ENCODE measurements around the gene ASIC2. TPM values are rescaled to one million over a fixed set of nuclear protein-coding genes. Genes with fewer than 3 reads are reported as not detected.

ASIC2 gene
- total and polyA plus RNA-seq, 2 donors (not counting 3 experiments of a cell fraction or from before 2014, with no cell fraction given): not detected

- no peak overlapping the region for H3K9ac ChIP-seq (replicated peaks; ENCODE audit: extremely low read depth, insufficient read depth, low read length)
- no peaks in the 10 kb centered on the region for H3K36me3 ChIP-seq (ENCODE audit: control insufficient read depth in 2 of 2, extremely low read depth in 1 of 2, insufficient read depth in 2 of 2, low read length in 2 of 2)
- intact Hi-C loops (cut with micrococcal nuclease) (loop anchor here (5.0 to 10.0 kb wide), 2 partner anchors 333 to 511 kb away; partner anchors contain the start of gene CDK5R1), dilution Hi-C loops (cut with MboI; ENCODE audit: extremely low pct_ligation_motif_present, low sequenced_read_pairs) (no loop called here)
- FAIRE-seq: no peak
- no peaks in the 10 kb centered on the region for H3K4me1 ChIP-seq (ENCODE audit: control insufficient read depth, extremely low read depth, insufficient read depth, low read length)
- no peaks in the 10 kb centered on the region for H3K9me3 ChIP-seq (replicated peaks; ENCODE audit: control insufficient read depth, insufficient read depth, low read length)
- ChIA-PET CTCF (interaction anchor here (1.2 to 1.8 kb wide), 3 partner anchors 213 to 755 kb away, joined by 3 to 7 read pairs (median 4); no protein-coding TSS in a partner anchor), POLR2A (no interaction called here)
- BruUV-seq (replicated peaks): no TSS peak
- no peak for DNase-seq (ENCODE audit: low read depth, low spot score)
- no peak overlapping the region for H3K4me2 ChIP-seq (ENCODE audit: insufficient read depth, low read length)
- TF ChIP-seq JUN (IDR thresholded peaks at IDR 0.05; ENCODE audit: borderline replicate concordance, insufficient read depth, insufficient read length, low read depth): no peak
- no peak for TF ChIP-seq EZH2 (IDR thresholded peaks at IDR 0.05; ENCODE audit: borderline replicate concordance, low read depth, low read length, severe bottlenecking)
- no peak for TF ChIP-seq FOS (IDR thresholded peaks at IDR 0.05; ENCODE audit: borderline replicate concordance, insufficient read depth, low read length)
- TF ChIP-seq MAX (IDR thresholded peaks at IDR 0.05; ENCODE audit: insufficient read depth, insufficient read length): no peak
- no peak for TF ChIP-seq CTCF (IDR thresholded peaks at IDR 0.05; ENCODE audit: extremely low read depth in 1 of 2, insufficient read depth in 1 of 2, low read depth in 1 of 2, low read length in 2 of 2)
- TF ChIP-seq GATA2 (IDR thresholded peaks at IDR 0.05; ENCODE audit: insufficient read depth, insufficient read length, low read depth, low read length): no peak
- no peak for TF ChIP-seq MYC (IDR thresholded peaks at IDR 0.05; ENCODE audit: low read depth, low read length)
- no peak for TF ChIP-seq POLR2AphosphoS5 (IDR thresholded peaks at IDR 0.05; ENCODE audit: insufficient read depth, low read depth, low read length)
- no peak for TF ChIP-seq POLR2A (IDR thresholded peaks at IDR 0.05; ENCODE audit: low read depth, low read length)
- H4K20me1 ChIP-seq (replicated peaks; ENCODE audit: control insufficient read depth, extremely low read depth, insufficient read depth, low read length): no peaks in the 10 kb centered on the region
- no peaks in the 10 kb centered on the region for H3K9me1 ChIP-seq (replicated peaks; ENCODE audit: control insufficient read depth, extremely low read depth, insufficient read depth, low read length)
- no peak overlapping the region for H3K27ac ChIP-seq (ENCODE audit: insufficient read depth, low read depth, low read length)
- H2AFZ ChIP-seq (ENCODE audit: low read depth, low read length): no peak overlapping the region
- no peaks in the 10 kb centered on the region for H3K27me3 ChIP-seq (ENCODE audit: control insufficient read depth in 2 of 2, insufficient read depth in 2 of 2, low read length in 2 of 2)
- H3K4me3 ChIP-seq (replicated peaks in 1 of 3; ENCODE audit: insufficient read depth in 1 of 3, low read depth in 1 of 3, low read length in 3 of 3): no peak overlapping the region
- no peaks in the 10 kb centered on the region for H3K79me2 ChIP-seq (ENCODE audit: control insufficient read depth, insufficient read depth, low read length)
Measured at GRCh38 chr17:32995416-32996045, 297.6 kb downstream of the ASIC2 start.

All from endothelial cell of umbilical vein (primary cell).